H9 (cell line): ENCODE data around the gene MFRP. TPM values are rescaled to one million over a fixed set of nuclear protein-coding genes. Genes with fewer than 3 reads are reported as not detected.

Source experiments
- DNase-seq: peaks from one replicate; pipeline ENCODE4 v3.0.0-alpha.2; 2017
- H2AFZ ChIP-seq: one replicate; pipeline ENCODE4 v1.6.1; 2013; ENCODE audit warnings: mild to moderate bottlenecking, low read length, control low read depth, moderate library complexity
- H2AK5ac ChIP-seq: 2 replicates; pipeline ENCODE4 v1.6.1; 2013; ENCODE audit warnings: low read length, control low read depth, mixed read lengths; ENCODE audit not compliant: insufficient read length
- H2BK120ac ChIP-seq: one replicate; pipeline ENCODE4 v1.6.1; 2013; ENCODE audit warnings: low read depth, mild to moderate bottlenecking, low read length, control low read depth, inconsistent platforms; ENCODE audit not compliant: poor library complexity, severe bottlenecking
- H2BK12ac ChIP-seq: 2 replicates; pipeline ENCODE4 v1.6.1; 2013; ENCODE audit warnings: low read length, control low read depth, mixed read lengths, low read depth; ENCODE audit not compliant: insufficient read length
- H2BK15ac ChIP-seq: 2 replicates; pipeline ENCODE4 v1.6.1; 2013; ENCODE audit warnings: low read depth, low read length, control low read depth
- H2BK20ac ChIP-seq: one replicate; pipeline ENCODE4 v1.6.1; 2013; ENCODE audit warnings: low read depth, mild to moderate bottlenecking, low read length, control low read depth, inconsistent platforms; ENCODE audit not compliant: poor library complexity, severe bottlenecking
- H2BK5ac ChIP-seq: 2 replicates; pipeline ENCODE4 v1.6.1; 2013; ENCODE audit warnings: low read length, control low read depth, mixed read lengths; ENCODE audit not compliant: insufficient read length
- H3K14ac ChIP-seq: 2 replicates; pipeline ENCODE4 v1.6.1; 2013; ENCODE audit warnings: low read length, control low read depth; ENCODE audit not compliant: insufficient read depth
- H3K18ac ChIP-seq: 2 replicates; pipeline ENCODE4 v1.6.1; 2013; ENCODE audit warnings: low read depth, mild to moderate bottlenecking, mixed read lengths, low read length, control low read depth; ENCODE audit not compliant: insufficient read length
- H3K23ac ChIP-seq: 2 replicates; pipeline ENCODE4 v1.6.1; 2013; ENCODE audit warnings: low read length, control low read depth, mixed read lengths, low read depth; ENCODE audit not compliant: insufficient read length
- H3K23me2 ChIP-seq: 2 replicates; pipeline ENCODE4 v1.6.1; 2013; ENCODE audit warnings: low read depth, mild to moderate bottlenecking, mixed read lengths, low read length, control low read depth; ENCODE audit not compliant: insufficient read length, poor library complexity, severe bottlenecking
- H3K27ac ChIP-seq: 2 replicates; pipeline ENCODE4 v1.5.1; 2013; ENCODE audit warnings: low read length, control low read depth, mixed read lengths, low read depth; ENCODE audit not compliant: insufficient read length
- H3K27me3 ChIP-seq: 2 replicates; pipeline ENCODE4 v1.6.1; 2013; ENCODE audit warnings: low read length, control low read depth, inconsistent platforms; ENCODE audit not compliant: insufficient read depth
- H3K4ac ChIP-seq: 2 replicates; pipeline ENCODE4 v1.6.1; 2013; ENCODE audit warnings: low read depth, mild to moderate bottlenecking, control low read depth, inconsistent platforms, low read length, moderate library complexity
- H3K4me1 ChIP-seq: 2 replicates; pipeline ENCODE4 v1.6.1; 2013; ENCODE audit warnings: low read length, control low read depth, inconsistent platforms; ENCODE audit not compliant: insufficient read depth
- H3K4me2 ChIP-seq: 2 replicates; pipeline ENCODE4 v1.6.1; 2013; ENCODE audit warnings: low read length, control low read depth, mixed read lengths; ENCODE audit not compliant: insufficient read length, insufficient read depth
- H3K56ac ChIP-seq: 2 replicates; pipeline ENCODE4 v1.6.1; 2013; ENCODE audit warnings: low read depth, mild to moderate bottlenecking, mixed read lengths, low read length, control low read depth; ENCODE audit not compliant: insufficient read length
- H3K79me1 ChIP-seq: 2 replicates; pipeline ENCODE4 v1.6.1; 2013; ENCODE audit warnings: low read depth, mild to moderate bottlenecking, moderate library complexity, low read length, control low read depth, inconsistent platforms; ENCODE audit not compliant: insufficient read depth, poor library complexity, severe bottlenecking
- H3K79me2 ChIP-seq: 2 replicates; pipeline ENCODE4 v1.6.1; 2013; ENCODE audit warnings: low read length, control low read depth, inconsistent platforms; ENCODE audit not compliant: insufficient read depth
- H3K9ac ChIP-seq: 2 replicates; pipeline ENCODE4 v1.6.1; 2013; ENCODE audit warnings: low read length, control low read depth, mixed read lengths; ENCODE audit not compliant: insufficient read length; ENCODE audit errors: extremely low read depth
- H3K9me3 ChIP-seq: one replicate; pipeline ENCODE4 v1.6.1; 2013; ENCODE audit warnings: low read depth, low read length, inconsistent platforms; ENCODE audit not compliant: control insufficient read depth
- H3T11ph ChIP-seq: one replicate; pipeline ENCODE4 v1.6.1; 2013; ENCODE audit warnings: mild to moderate bottlenecking, low read length, control low read depth, inconsistent platforms
- H4K20me1 ChIP-seq: one replicate; pipeline ENCODE4 v1.6.1; 2013; ENCODE audit not compliant: control insufficient read depth, insufficient read length, insufficient read depth
- H4K5ac ChIP-seq: 2 replicates; pipeline ENCODE4 v1.6.1; 2013; ENCODE audit warnings: low read depth, mild to moderate bottlenecking, mixed read lengths, low read length, control low read depth; ENCODE audit not compliant: insufficient read length
- H4K8ac ChIP-seq: replicated peaks from 2 replicates; pipeline ENCODE4 v1.6.1; 2013; ENCODE audit warnings: low read length, control low read depth, mixed read lengths, low read depth; ENCODE audit not compliant: insufficient read length
- H4K91ac ChIP-seq: 2 replicates; pipeline ENCODE4 v1.6.1; 2013; ENCODE audit warnings: low read depth, mild to moderate bottlenecking, moderate library complexity, mixed read lengths, low read length, control low read depth; ENCODE audit not compliant: insufficient read length
- H3K27ac Mint-ChIP-seq, 3 experiments: 2 replicates in 2 of 3; 3 replicates in 1 of 3; pipeline ENCODE4 v1.8.0; 2020 to 2021; ENCODE audit warnings: mixed read lengths in 3 of 3, mild to moderate bottlenecking in 1 of 3, moderate library complexity in 1 of 3
- H3K27me3 Mint-ChIP-seq: 2 replicates; pipeline ENCODE4 v1.8.0; 2021; ENCODE audit warnings: low read depth, mild to moderate bottlenecking, moderate library complexity, mixed read lengths
- H3K36me3 Mint-ChIP-seq, 3 experiments: 2 replicates in 2 of 3; 3 replicates in 1 of 3; pipeline ENCODE4 v1.8.0; 2020 to 2021; ENCODE audit warnings: low read depth in 3 of 3, mixed read lengths in 3 of 3; ENCODE audit not compliant: insufficient read depth in 1 of 3
- H3K4me1 Mint-ChIP-seq, 2 experiments: 2 replicates each; pipeline ENCODE4 v1.8.0; 2020; ENCODE audit warnings: mixed read lengths in 2 of 2
- H3K4me3 Mint-ChIP-seq, 2 experiments: 2 replicates in 1 of 2; 3 replicates in 1 of 2; pipeline ENCODE4 v1.8.0; 2020 to 2021; ENCODE audit warnings: mild to moderate bottlenecking in 2 of 2, mixed read lengths in 2 of 2, moderate library complexity in 1 of 2
- H3K9me3 Mint-ChIP-seq, 2 experiments: 2 replicates in 1 of 2; 3 replicates in 1 of 2; pipeline ENCODE4 v1.8.0; 2020; ENCODE audit warnings: mild to moderate bottlenecking in 2 of 2, mixed read lengths in 2 of 2, moderate library complexity in 1 of 2
- CTCF ChIP-seq: fragments of 200-600 bp; sonication (generic); conservative IDR thresholded peaks from 3 replicates; pipeline ENCODE4 v1.8.0; 2021; ENCODE audit warnings: antibody characterized with exemption, mild to moderate bottlenecking
- WGBS: extraction: QIAGEN DNeasy Blood & Tissue Kit; methylation state at CpG from one replicate; pipeline ENCODE4 v1.1.7; 2013; ENCODE audit warnings: missing lambda C conversion rate, low lambda C conversion rate, mixed read lengths; ENCODE audit not compliant: insufficient read length; ENCODE audit errors: extremely low coverage; 5-methylcytosine and 5-hydroxymethylcytosine counted together
- total RNA-seq: library from RNA; stranded (reverse); gene quantifications from 2 replicates; pipeline ENCODE4 v1.2.1, GENCODE V29; 2021

The MFRP gene
- total RNA-seq, 1 experiment from 2014 or later: not detected

GRCh38 chr11:119334174-119334930 is 12.2 kb downstream of the MFRP start, which contains the start of gene RNF26:
Gene RNF26 (plus strand): TSS chr11:119334527. CDS start chr11:119335123, 596 bp downstream.
- no peak within 1 kb of the TSS for H2BK120ac ChIP-seq
- peak within 1 kb of the TSS; percentile 48 for H4K91ac ChIP-seq
- peaks cover 5% of the 10 kb centered on the region for H3K27me3 ChIP-seq
- peak within 1 kb of the TSS; percentile 99 to 100 (median 100) for H3K27ac Mint-ChIP-seq
- DNase-seq: peak; percentile 98
- peak within 1 kb of the TSS; percentile 99 for H3K4me3 Mint-ChIP-seq
- no peaks in the 10 kb centered on the region; a peak in 1 of 5 replicates for H3K9me3 Mint-ChIP-seq
- no peaks in the 10 kb centered on the region; the same call in 1 of the 2 replicates for H3K4me1 ChIP-seq
- no peak within 1 kb of the TSS for H3T11ph ChIP-seq
- peaks cover 13% of the 10 kb centered on the region; the same call in 1 of the 2 replicates for H3K79me2 ChIP-seq
- H2BK5ac ChIP-seq: peak within 1 kb of the TSS; percentile 86
- H3K18ac ChIP-seq: peak within 1 kb of the TSS; percentile 91
- H3K4ac ChIP-seq: peak within 1 kb of the TSS; percentile 1
- peaks cover 13 to 18% (median 15%) of the 10 kb centered on the region in 3 experiments for H3K36me3 Mint-ChIP-seq
- peaks cover 46 to 71% of the 10 kb centered on the region in 2 experiments for H3K4me1 Mint-ChIP-seq
- no peak within 1 kb of the TSS for H2AFZ ChIP-seq
- H3K23me2 ChIP-seq: peaks cover 12% of the 10 kb centered on the region
- H2BK15ac ChIP-seq: no peak within 1 kb of the TSS
- peak within 1 kb of the TSS; percentile 97 for H3K9ac ChIP-seq
- no peak within 1 kb of the TSS for H4K8ac ChIP-seq
- no peak within 1 kb of the TSS for H2AK5ac ChIP-seq
- H3K14ac ChIP-seq: peak within 1 kb of the TSS; percentile 88
- no peaks in the 10 kb centered on the region for H4K20me1 ChIP-seq
- peak within 1 kb of the TSS; percentile 97 for H3K4me2 ChIP-seq
- no peak within 1 kb of the TSS for H3K23ac ChIP-seq
- WGBS: no CpG with 5 or more reads among the region's 54 CpGs
- H3K27me3 Mint-ChIP-seq: peaks cover 10% of the 10 kb centered on the region
- TF ChIP-seq CTCF: no peak
- no peak within 1 kb of the TSS for H2BK20ac ChIP-seq
- H2BK12ac ChIP-seq: no peak within 1 kb of the TSS
- H3K79me1 ChIP-seq: peaks cover 9% of the 10 kb centered on the region
- H4K5ac ChIP-seq: peak within 1 kb of the TSS; percentile 73
- no peaks in the 10 kb centered on the region for H3K9me3 ChIP-seq
- H3K56ac ChIP-seq: peak within 1 kb of the TSS; percentile 4
- H3K27ac ChIP-seq: no peak within 1 kb of the TSS
